SK-N-SH treated with all-trans-retinoic acid at 6 μM for 48 hours (cell line): ENCODE data around the gene HIGD1B.

Source experiments
- ARNTL ChIP-seq: fragments of 450-650 bp; formaldehyde crosslinking; IDR thresholded peaks from 2 replicates; pipeline ENCODE4 v1.5.0; 2020; ENCODE audit warnings: low read depth, mild to moderate bottlenecking, moderate library complexity, borderline replicate concordance
- RARB ChIP-seq: fragments of 250-450 bp; sonication (Bioruptor Pico); IDR thresholded peaks from 2 replicates; pipeline ENCODE4 v1.8.0; 2021; ENCODE audit warnings: mild to moderate bottlenecking, moderate library complexity
- TCF4 ChIP-seq: fragments of 250-450 bp; sonication (Bioruptor Pico); IDR thresholded peaks from 2 replicates; pipeline ENCODE4 v1.8.0; 2021; ENCODE audit warnings: mild to moderate bottlenecking, moderate library complexity, borderline replicate concordance
- ZNF70 ChIP-seq: fragments of 450-650 bp; formaldehyde crosslinking; IDR thresholded peaks from 2 replicates; pipeline ENCODE4 v1.5.0; 2020; ENCODE audit warnings: mild to moderate bottlenecking, moderate library complexity
- TF ChIP-seq, protein P1 (sequence below): fragments of 250-450 bp; sonication (Bioruptor Pico); IDR thresholded peaks from 2 replicates; pipeline ENCODE4 v1.5.1; 2020; ENCODE audit warnings: low read depth, mild to moderate bottlenecking, moderate library complexity
- TF ChIP-seq, protein P2 (sequence below): fragments of 250-450 bp; sonication (Bioruptor Pico); IDR thresholded peaks from 2 replicates; pipeline ENCODE4 v1.8.0; 2021; ENCODE audit warnings: low read depth, mild to moderate bottlenecking, moderate library complexity, borderline replicate concordance
- TF ChIP-seq, protein P3 (sequence below): fragments of 250-450 bp; sonication (Bioruptor Pico); IDR thresholded peaks from 2 replicates; pipeline ENCODE4 v1.5.0; 2020; ENCODE audit warnings: mild to moderate bottlenecking, moderate library complexity

DNA sequence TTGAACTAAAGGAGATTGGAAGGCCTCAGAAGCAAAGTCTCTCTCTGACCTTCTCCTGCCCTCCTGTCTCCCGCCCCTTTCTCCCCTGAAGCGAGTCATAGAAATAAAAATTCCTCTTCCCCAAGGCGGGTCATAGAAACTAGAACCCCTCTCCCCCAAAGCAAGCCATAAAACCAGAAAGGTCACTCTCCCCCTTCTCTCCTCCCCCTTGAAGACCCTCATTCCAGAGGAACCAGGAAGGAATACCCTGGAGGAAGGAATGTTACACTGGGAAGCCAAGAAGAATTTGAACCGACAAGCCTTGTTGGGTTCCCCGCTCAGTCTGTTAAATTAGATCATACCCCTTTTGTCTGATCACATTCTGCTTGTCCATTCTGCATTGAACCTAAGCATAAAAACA lies 14.9 kb upstream of the HIGD1B start:
- no peak for TF ChIP-seq RARB (CRISPR knock-in tag)
- TF ChIP-seq ZNF70 (CRISPR knock-in tag): no peak
- no peak for TF ChIP-seq TCF4 (CRISPR knock-in tag)
- TF ChIP-seq, protein P1, sequence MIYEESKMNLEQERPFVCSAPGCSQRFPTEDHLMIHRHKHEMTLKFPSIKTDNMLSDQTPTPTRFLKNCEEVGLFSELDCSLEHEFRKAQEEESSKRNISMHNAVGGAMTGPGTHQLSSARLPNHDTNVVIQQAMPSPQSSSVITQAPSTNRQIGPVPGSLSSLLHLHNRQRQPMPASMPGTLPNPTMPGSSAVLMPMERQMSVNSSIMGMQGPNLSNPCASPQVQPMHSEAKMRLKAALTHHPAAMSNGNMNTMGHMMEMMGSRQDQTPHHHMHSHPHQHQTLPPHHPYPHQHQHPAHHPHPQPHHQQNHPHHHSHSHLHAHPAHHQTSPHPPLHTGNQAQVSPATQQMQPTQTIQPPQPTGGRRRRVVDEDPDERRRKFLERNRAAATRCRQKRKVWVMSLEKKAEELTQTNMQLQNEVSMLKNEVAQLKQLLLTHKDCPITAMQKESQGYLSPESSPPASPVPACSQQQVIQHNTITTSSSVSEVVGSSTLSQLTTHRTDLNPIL (CRISPR knock-in tag): no peak
- TF ChIP-seq, protein P2, sequence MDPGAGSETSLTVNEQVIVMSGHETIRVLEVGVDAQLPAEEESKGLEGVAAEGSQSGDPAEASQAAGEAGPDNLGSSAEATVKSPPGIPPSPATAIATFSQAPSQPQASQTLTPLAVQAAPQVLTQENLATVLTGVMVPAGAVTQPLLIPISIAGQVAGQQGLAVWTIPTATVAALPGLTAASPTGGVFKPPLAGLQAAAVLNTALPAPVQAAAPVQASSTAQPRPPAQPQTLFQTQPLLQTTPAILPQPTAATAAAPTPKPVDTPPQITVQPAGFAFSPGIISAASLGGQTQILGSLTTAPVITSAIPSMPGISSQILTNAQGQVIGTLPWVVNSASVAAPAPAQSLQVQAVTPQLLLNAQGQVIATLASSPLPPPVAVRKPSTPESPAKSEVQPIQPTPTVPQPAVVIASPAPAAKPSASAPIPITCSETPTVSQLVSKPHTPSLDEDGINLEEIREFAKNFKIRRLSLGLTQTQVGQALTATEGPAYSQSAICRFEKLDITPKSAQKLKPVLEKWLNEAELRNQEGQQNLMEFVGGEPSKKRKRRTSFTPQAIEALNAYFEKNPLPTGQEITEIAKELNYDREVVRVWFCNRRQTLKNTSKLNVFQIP (CRISPR knock-in tag): no peak
- TF ChIP-seq, protein P3, sequence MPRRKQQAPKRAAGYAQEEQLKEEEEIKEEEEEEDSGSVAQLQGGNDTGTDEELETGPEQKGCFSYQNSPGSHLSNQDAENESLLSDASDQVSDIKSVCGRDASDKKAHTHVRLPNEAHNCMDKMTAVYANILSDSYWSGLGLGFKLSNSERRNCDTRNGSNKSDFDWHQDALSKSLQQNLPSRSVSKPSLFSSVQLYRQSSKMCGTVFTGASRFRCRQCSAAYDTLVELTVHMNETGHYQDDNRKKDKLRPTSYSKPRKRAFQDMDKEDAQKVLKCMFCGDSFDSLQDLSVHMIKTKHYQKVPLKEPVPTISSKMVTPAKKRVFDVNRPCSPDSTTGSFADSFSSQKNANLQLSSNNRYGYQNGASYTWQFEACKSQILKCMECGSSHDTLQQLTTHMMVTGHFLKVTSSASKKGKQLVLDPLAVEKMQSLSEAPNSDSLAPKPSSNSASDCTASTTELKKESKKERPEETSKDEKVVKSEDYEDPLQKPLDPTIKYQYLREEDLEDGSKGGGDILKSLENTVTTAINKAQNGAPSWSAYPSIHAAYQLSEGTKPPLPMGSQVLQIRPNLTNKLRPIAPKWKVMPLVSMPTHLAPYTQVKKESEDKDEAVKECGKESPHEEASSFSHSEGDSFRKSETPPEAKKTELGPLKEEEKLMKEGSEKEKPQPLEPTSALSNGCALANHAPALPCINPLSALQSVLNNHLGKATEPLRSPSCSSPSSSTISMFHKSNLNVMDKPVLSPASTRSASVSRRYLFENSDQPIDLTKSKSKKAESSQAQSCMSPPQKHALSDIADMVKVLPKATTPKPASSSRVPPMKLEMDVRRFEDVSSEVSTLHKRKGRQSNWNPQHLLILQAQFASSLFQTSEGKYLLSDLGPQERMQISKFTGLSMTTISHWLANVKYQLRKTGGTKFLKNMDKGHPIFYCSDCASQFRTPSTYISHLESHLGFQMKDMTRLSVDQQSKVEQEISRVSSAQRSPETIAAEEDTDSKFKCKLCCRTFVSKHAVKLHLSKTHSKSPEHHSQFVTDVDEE (CRISPR knock-in tag): no peak
- no peak for TF ChIP-seq ARNTL (CRISPR knock-in tag)
